ENCODE data around the gene IFNE. TPM values are rescaled to one million over a fixed set of nuclear protein-coding genes. Genes with fewer than 3 reads are reported as not detected.

IFNE gene
- 4.5 and 18.3 TPM in 2 replicates for total RNA-seq (ENCODE audit: low replicate concordance)

DNA sequence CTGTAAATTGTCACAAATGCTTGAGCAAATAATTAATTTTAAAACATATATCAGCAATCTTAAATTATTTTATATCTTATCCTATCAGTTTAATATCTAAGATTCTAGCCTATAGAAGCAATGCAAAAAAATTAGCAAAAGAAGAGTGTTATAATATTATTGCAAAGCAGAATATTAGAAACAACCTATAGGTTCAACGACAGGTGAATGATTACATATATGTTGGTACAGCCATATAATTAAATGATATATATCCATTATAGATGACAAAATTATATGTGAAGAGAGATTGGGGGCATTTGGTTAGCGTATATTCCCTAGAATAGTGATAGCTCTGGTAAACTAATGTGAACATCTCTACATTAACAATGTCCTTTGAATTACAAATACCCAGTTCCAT lies at the start of gene IFNE:
IFNE (minus strand) TSS at position 101 of the 400 bp plus-strand sequence. CDS start 619 bp downstream, outside the sequence.
- H3K4me3 ChIP-seq (ENCODE audit: low read depth, low read length): no peak within 1 kb of the TSS
- no peak for TF ChIP-seq CTCF (IDR thresholded peaks at IDR 0.05; ENCODE audit: insufficient read depth, low read length)
- DNase-seq (ENCODE audit: low read depth): no peak

GRCh38 chr9:21528123-21528808 lies 46.2 kb upstream of the IFNE start:
- TF ChIP-seq CTCF (IDR thresholded peaks at IDR 0.05; ENCODE audit: insufficient read depth, low read length): no peak
- no peak overlapping the region for H3K4me3 ChIP-seq (ENCODE audit: low read depth, low read length)
- no peak for DNase-seq (ENCODE audit: low read depth)

- DNase-seq (ENCODE audit: low read depth): no peak
- TF ChIP-seq CTCF (IDR thresholded peaks at IDR 0.05; ENCODE audit: insufficient read depth, low read length): no peak
- H3K4me3 ChIP-seq (ENCODE audit: low read depth, low read length): no peak overlapping the region
Measured at GRCh38 chr9:21527579-21527978, 45.5 kb upstream of the IFNE start.

DNA sequence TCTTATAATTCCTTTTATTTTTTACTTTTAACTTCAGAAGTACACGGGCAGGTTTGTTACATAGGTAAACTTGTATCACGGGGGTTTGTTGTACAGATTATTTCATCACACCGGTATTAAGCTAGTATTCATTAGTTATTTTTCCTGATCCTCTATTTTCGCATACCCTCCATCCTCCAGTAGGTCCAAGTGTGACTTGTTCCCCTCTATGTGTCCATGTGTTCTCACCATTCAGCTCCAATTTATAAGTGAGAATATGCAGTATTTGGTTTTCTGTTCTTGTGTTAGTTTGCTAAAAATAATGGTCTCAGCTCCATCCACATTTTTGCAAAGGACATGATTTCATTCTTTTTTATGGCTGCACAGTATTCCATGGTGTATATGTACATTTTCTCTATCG lies 43.1 kb upstream of the IFNE start:
- no peak overlapping the region for H3K4me3 ChIP-seq (ENCODE audit: low read depth, low read length)
- no peak for DNase-seq (ENCODE audit: low read depth)
- no peak for TF ChIP-seq CTCF (IDR thresholded peaks at IDR 0.05; ENCODE audit: insufficient read depth, low read length)

DNA sequence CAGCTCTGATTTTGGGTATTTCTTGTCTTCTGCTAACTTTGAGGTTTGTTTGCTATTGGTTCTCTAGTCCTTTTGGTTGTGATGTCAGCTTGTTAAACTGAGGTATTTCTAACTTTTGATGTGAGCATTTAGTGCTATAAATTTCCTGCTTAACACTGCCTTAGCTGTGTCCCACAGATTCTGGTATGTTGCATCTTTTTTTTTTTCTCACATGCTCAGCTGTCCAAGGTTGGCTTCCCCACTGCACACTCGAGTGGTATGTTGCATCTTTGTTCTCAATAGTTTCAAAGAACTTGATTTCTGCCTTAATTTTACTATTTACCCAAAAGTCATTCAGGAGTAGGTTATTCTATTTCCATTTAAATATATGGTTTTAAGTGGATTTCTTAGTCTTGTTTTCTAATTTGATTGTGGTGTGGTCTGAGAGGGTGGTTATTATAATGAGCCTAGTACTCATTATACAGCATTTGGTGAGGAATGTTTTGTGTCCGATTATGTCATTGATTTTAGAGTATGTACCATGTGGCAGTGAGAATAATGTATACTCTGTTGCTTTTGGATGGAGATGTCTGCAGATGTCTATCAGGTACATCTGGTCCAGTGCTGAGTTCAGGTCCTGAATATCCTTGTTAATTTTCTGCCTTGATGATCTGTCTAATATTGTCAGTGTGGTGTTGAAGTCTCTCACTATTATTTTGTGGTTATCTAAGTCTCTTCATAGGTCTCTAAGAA lies 42.2 kb upstream of the IFNE start:
- no peak for DNase-seq (ENCODE audit: low read depth)
- no peak for TF ChIP-seq CTCF (IDR thresholded peaks at IDR 0.05; ENCODE audit: insufficient read depth, low read length)
- H3K4me3 ChIP-seq (ENCODE audit: low read depth, low read length): no peak overlapping the region

- no peak for TF ChIP-seq CTCF (IDR thresholded peaks at IDR 0.05; ENCODE audit: insufficient read depth, low read length)
- H3K4me3 ChIP-seq (ENCODE audit: low read depth, low read length): no peak overlapping the region
- peak; percentile 50 for DNase-seq (ENCODE audit: low read depth)
Measured at GRCh38 chr9:21523021-21524014, 41.2 kb upstream of the IFNE start.
